ENCODE measurements around the gene ZNF554.

The ZNF554 gene

DNA sequence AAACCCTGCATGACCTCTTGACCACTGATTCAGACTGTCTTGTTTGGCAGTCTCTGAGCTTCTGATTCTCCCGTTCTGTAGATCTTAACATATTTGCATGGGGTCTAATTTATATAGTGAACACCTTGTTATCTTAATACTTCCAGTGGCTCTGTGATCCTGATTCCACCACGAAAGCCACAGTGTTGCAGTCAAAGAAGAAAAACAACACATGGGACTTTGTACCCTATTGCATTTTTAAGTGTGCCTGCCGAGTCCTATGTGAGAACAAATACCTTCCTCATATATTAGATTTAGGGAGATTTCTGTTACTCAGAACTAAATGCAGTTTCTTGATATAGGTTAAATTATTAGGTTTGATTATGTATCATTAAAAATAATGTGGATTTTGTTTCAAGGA lies 35.2 kb downstream of the ZNF554 start:
- TF ChIP-seq FOXK2 (IDR thresholded peaks at IDR 0.05) (no peak), TARDBP (IDR thresholded peaks at IDR 0.05) (no peak), SP1 (IDR thresholded peaks at IDR 0.05) (no peak), CTBP1 (IDR thresholded peaks at IDR 0.05; ENCODE audit: borderline replicate concordance) (no peak), FOXM1 (IDR thresholded peaks at IDR 0.05; ENCODE audit: borderline replicate concordance) (no peak), HDGF (IDR thresholded peaks at IDR 0.05; ENCODE audit: borderline replicate concordance) (no peak), L3MBTL2 (conservative IDR thresholded peaks at IDR 0.05) (no peak)
- ChIA-PET POLR2A (no interaction called here), CTCF (no interaction called here)
- DNase-seq (ENCODE audit: extremely low spot score), result no peak

DNA sequence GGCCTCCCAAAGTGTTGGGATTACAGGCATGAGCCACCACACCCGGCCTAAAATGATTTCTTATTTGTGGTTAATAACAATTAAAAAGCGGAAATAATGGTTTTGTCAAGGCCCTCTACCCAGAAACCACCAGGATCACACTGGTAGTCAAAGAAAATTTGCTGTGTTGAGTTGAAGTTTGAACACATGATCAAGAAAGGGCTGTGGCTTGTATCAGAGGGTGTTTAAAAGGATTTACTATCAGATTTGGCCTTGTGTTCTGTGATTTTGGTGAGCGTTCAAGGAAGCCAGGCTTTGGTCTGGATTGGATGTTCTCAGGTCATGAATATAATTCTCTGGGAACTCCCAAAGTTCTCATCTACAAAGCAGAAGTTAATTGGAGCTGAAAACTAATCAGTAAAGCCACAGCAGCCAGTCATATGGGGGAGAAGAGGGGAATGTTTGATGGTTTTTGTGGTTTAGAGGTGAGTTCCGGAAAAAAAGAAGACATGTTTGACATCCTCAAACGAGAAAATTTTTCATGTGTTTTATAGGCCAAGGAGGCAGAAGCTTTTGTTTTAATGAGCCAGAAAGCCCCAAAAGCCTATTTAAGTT lies 36.9 kb downstream of the ZNF554 start:
- TF ChIP-seq L3MBTL2 (conservative IDR thresholded peaks at IDR 0.05) (no peak), TARDBP (IDR thresholded peaks at IDR 0.05) (no peak), FOXK2 (IDR thresholded peaks at IDR 0.05) (no peak), ELF4 (IDR thresholded peaks at IDR 0.05) (no peak), HDGF (IDR thresholded peaks at IDR 0.05; ENCODE audit: borderline replicate concordance) (no peak), ZNF384 (IDR thresholded peaks at IDR 0.05) (no peak), FOXA1 (IDR thresholded peaks at IDR 0.05) (no peak), SP1 (IDR thresholded peaks at IDR 0.05) (no peak), FOXM1 (IDR thresholded peaks at IDR 0.05; ENCODE audit: borderline replicate concordance) (no peak), LEF1 (IDR thresholded peaks at IDR 0.05; ENCODE audit: borderline replicate concordance) (no peak), NFRKB (IDR thresholded peaks at IDR 0.05) (no peak), ARNT (IDR thresholded peaks at IDR 0.05) (no peak), CTBP1 (IDR thresholded peaks at IDR 0.05; ENCODE audit: borderline replicate concordance) (no peak), BHLHE40 (IDR thresholded peaks at IDR 0.05; ENCODE audit: borderline replicate concordance) (no peak), SUZ12 (IDR thresholded peaks at IDR 0.05) (no peak)
- TF ChIP-seq, protein P1, sequence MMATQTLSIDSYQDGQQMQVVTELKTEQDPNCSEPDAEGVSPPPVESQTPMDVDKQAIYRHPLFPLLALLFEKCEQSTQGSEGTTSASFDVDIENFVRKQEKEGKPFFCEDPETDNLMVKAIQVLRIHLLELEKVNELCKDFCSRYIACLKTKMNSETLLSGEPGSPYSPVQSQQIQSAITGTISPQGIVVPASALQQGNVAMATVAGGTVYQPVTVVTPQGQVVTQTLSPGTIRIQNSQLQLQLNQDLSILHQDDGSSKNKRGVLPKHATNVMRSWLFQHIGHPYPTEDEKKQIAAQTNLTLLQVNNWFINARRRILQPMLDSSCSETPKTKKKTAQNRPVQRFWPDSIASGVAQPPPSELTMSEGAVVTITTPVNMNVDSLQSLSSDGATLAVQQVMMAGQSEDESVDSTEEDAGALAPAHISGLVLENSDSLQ (IDR thresholded peaks at IDR 0.05), result no peak
- no peak for DNase-seq (ENCODE audit: extremely low spot score)
- CTCF ChIA-PET, result no interaction called here
- POLR2A ChIA-PET, result no interaction called here

DNA sequence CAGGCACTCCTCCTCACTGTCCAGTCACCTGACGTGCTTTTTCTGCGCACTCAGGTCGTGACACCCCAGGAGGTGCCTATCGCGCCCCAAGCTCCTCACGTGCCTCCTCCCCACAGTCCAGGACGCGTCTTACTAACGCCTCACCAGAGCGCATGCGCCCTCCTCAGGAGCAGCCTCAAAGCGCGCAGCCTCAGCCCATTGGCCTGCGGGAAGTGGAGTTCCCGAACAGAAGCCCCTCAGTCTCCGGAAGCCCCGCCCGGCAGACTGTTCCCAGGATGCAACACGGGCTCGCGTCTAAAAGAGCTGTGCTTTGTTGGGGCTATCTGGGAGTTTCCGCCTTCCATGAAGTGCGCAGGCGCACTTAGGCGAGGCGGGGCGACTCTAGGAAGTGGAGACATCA lies 39.2 kb downstream of the ZNF554 start:
- no peak for DNase-seq (ENCODE audit: extremely low spot score)
- ChIA-PET POLR2A (interaction anchor here (2.4 kb wide), 1 partner anchor 18 kb away, joined by 6 read pairs; the partner anchor contains the start of gene ZNF555), CTCF (no interaction called here)
- no peak for TF ChIP-seq NFRKB (IDR thresholded peaks at IDR 0.05)
- TF ChIP-seq L3MBTL2 (conservative IDR thresholded peaks at IDR 0.05), result no peak
- no peak for TF ChIP-seq SP1 (IDR thresholded peaks at IDR 0.05)
- TF ChIP-seq ZNF384 (IDR thresholded peaks at IDR 0.05), result no peak
- TF ChIP-seq TARDBP (IDR thresholded peaks at IDR 0.05), result no peak
- no peak for TF ChIP-seq FOXK2 (IDR thresholded peaks at IDR 0.05)
- no peak for TF ChIP-seq FOXA1 (IDR thresholded peaks at IDR 0.05)
- no peak for TF ChIP-seq FOXM1 (IDR thresholded peaks at IDR 0.05; ENCODE audit: borderline replicate concordance)
- TF ChIP-seq, protein P1 (IDR thresholded peaks at IDR 0.05), result no peak
- TF ChIP-seq BHLHE40 (IDR thresholded peaks at IDR 0.05; ENCODE audit: borderline replicate concordance), result no peak
- TF ChIP-seq ARNT (IDR thresholded peaks at IDR 0.05), result no peak
- TF ChIP-seq LEF1 (IDR thresholded peaks at IDR 0.05; ENCODE audit: borderline replicate concordance), result no peak
- no peak for TF ChIP-seq HDGF (IDR thresholded peaks at IDR 0.05; ENCODE audit: borderline replicate concordance)
- TF ChIP-seq ELF4 (IDR thresholded peaks at IDR 0.05), result no peak
- no peak for TF ChIP-seq SUZ12 (IDR thresholded peaks at IDR 0.05)
- TF ChIP-seq CTBP1 (IDR thresholded peaks at IDR 0.05; ENCODE audit: borderline replicate concordance), result no peak

DNA sequence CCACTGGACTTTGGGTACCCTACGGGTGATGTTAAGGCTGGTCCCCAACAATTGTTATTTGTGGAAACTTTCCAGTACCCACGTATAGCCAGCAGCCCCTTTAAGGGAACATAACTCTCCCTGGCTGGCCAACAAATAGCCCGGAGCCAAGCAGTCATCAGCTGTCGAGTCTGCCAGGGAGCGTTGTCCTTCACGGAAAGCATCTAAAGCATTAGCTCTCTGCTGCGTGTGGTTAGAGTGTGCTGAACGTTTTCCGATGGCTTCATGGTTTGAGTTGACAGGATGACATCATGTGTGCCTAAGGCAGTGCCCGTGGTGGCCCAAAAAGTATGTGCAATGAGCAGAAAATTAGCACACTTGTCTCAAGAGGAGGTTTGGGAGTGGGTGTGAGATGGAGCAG lies 44.1 kb downstream of the ZNF554 start:
- no peak for TF ChIP-seq L3MBTL2 (conservative IDR thresholded peaks at IDR 0.05)
- TF ChIP-seq SUZ12 (IDR thresholded peaks at IDR 0.05), result no peak
- no peak for TF ChIP-seq LEF1 (IDR thresholded peaks at IDR 0.05; ENCODE audit: borderline replicate concordance)
- no peak for TF ChIP-seq ELF4 (IDR thresholded peaks at IDR 0.05)
- TF ChIP-seq CTBP1 (IDR thresholded peaks at IDR 0.05; ENCODE audit: borderline replicate concordance), result no peak
- TF ChIP-seq BHLHE40 (IDR thresholded peaks at IDR 0.05; ENCODE audit: borderline replicate concordance), result no peak
- no peak for TF ChIP-seq SP1 (IDR thresholded peaks at IDR 0.05)
- no peak for TF ChIP-seq FOXM1 (IDR thresholded peaks at IDR 0.05; ENCODE audit: borderline replicate concordance)
- ChIA-PET POLR2A (no interaction called here), CTCF (no interaction called here)
- no peak for DNase-seq (ENCODE audit: extremely low spot score)

DNA sequence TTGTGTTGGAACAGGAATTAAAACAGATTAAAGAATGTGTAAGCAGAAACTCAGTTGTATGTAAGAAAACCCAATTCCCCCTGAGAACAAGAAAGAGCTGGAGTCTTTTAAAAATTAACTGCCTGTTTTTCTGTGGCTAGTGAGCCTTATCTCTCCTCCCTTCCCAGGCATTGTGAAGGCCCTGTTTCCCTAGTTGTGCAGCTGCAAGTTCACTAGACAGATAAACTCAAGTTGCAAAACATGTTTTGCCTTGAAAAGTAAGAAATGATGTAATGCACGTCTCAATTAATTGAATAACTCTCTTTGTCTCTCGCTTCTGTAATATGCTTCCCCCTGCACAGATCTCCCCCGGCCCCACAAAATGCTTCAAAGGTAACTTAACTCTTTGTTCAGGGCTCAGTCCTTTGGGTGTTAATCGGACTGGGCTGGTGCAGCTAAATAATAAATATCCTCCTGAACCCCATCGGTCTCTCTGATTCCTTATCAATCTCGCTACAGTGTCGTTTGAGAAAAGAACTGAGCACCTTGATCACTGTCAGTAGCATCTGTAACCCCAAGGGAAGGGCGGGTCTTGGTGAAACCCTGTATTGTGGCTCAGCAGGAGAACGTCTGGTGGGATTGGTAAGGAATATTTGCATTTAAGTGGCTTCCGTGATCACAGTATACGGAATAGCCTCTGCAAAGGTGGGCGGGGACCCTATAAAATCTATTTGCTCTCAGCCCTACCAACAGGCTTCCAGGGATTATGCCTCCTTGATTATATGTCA lies 45.8 kb downstream of the ZNF554 start:
- ChIA-PET CTCF (no interaction called here), POLR2A (no interaction called here)
- no peak for DNase-seq (ENCODE audit: extremely low spot score)
- no peak for TF ChIP-seq FOXM1 (IDR thresholded peaks at IDR 0.05; ENCODE audit: borderline replicate concordance)
- no peak for TF ChIP-seq SUZ12 (IDR thresholded peaks at IDR 0.05)
- no peak for TF ChIP-seq FOXA1 (IDR thresholded peaks at IDR 0.05)
- TF ChIP-seq NFRKB (IDR thresholded peaks at IDR 0.05), result no peak
- no peak for TF ChIP-seq L3MBTL2 (conservative IDR thresholded peaks at IDR 0.05)
- no peak for TF ChIP-seq CTBP1 (IDR thresholded peaks at IDR 0.05; ENCODE audit: borderline replicate concordance)
- TF ChIP-seq HDGF (IDR thresholded peaks at IDR 0.05; ENCODE audit: borderline replicate concordance), result no peak
- TF ChIP-seq, protein P1 (IDR thresholded peaks at IDR 0.05), result no peak
- TF ChIP-seq ELF4 (IDR thresholded peaks at IDR 0.05), result no peak
- TF ChIP-seq ARNT (IDR thresholded peaks at IDR 0.05), result no peak
- no peak for TF ChIP-seq FOXK2 (IDR thresholded peaks at IDR 0.05)
- no peak for TF ChIP-seq ZNF384 (IDR thresholded peaks at IDR 0.05)
- no peak for TF ChIP-seq SP1 (IDR thresholded peaks at IDR 0.05)
- TF ChIP-seq TARDBP (IDR thresholded peaks at IDR 0.05), result no peak
- no peak for TF ChIP-seq LEF1 (IDR thresholded peaks at IDR 0.05; ENCODE audit: borderline replicate concordance)
- TF ChIP-seq BHLHE40 (IDR thresholded peaks at IDR 0.05; ENCODE audit: borderline replicate concordance), result no peak

All from HEK293T (cell line).